IPS-NIHi7 (cell line): ENCODE measurements around the gene ARHGEF16.

ENCODE experiments used
- DNase-seq: peaks from one replicate; pipeline ENCODE4 v3.0.0; 2012; ENCODE audit warnings: mixed read lengths; ENCODE audit errors: extremely low spot score

Gene ARHGEF16

GRCh38 chr1:3501856-3502640, 47.6 kb downstream of the ARHGEF16 start:
- DNase-seq: peak; percentile 92

DNA sequence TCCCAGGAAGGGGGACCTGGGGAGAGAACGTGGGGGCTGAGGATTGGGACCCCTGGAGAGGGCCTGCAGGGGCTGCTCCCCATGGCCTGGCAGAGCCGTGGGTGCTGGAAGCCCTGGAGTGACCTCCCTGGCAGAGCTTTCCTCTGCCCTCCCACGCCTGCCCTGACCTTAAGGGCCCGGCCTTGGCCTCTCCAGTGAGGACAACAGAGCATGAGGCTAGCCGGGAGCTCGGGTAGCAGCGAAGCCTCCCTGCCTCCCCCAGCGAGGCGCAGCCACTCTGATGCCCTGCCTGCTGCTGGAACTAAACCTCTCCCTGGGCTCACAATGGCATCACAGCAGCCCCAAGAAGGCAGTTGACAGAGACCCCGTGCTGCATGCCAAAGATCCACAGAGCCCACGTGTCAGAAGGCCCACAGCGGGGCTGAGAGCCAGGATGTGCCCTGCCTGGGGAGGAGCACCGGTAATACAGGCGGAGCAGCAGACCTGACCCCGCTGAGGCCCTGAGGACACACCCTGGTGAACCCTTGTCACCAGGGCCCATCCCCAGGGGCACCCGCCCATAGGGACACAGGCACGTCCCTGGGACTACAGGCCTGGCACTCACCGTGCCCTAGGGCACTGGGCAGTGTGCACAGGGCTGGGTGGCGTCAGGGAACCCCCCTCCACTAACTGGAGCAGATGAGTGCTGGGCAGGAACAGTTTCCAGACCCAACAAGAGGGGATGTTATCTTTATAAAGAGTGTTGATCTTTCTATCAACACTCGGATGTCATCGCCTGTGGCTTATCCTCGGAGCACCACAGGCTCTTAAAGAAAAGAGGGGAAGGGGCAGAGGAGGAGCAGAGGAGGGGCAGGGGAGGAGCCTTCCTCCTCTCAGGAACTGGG, 48.4 kb downstream of the ARHGEF16 start:
- DNase-seq: no peak

DNA sequence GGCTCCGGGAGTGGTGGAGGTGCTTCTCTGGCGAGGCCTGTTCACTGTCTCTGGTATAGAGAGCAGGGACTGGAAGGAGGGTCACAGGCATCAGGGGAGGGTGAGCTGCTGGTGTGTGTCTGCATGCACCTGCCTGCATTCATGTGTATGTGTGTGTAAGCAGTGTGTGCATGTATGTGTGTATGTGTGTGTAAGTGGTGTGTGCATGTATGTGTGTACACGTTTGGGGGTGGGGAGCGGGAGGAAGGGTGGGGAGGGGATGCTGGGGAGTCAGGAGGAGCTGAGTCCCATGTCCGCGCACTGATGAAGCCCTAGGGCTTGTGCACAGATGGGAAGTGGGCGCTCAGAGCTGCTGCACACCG, 49.0 kb downstream of the ARHGEF16 start:
- no peak for DNase-seq

GRCh38 chr1:3504151-3504821, 49.8 kb downstream of the ARHGEF16 start:
- no peak for DNase-seq

- no peak for DNase-seq
Observed at GRCh38 chr1:3504822-3505153, 50.3 kb downstream of the ARHGEF16 start.

- DNase-seq: no peak
Observed at GRCh38 chr1:3505161-3505560, 50.7 kb downstream of the ARHGEF16 start.

DNA sequence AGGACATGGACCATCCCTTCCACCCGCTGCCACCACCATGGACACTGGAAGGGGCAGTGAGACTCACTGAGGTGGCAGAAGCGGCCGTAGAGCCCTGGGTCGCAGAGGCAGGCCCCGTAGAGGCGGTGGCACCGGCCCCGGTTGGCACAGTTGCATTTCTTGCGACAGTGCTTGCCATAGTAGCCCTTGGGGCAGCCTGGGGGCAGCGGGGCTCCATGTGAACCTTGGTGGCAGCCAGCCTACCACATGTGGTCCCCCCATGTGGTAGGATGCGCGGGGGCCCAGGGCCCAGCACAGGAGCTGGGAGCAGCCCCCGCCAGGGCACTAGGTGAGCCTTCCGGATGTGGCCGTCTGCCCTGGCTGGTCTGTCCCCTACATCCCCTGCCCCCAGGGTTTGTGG, 51.6 kb downstream of the ARHGEF16 start:
- DNase-seq: no peak

- no peak for DNase-seq
Observed at GRCh38 chr1:3506943-3507342, 52.5 kb downstream of the ARHGEF16 start.

DNA sequence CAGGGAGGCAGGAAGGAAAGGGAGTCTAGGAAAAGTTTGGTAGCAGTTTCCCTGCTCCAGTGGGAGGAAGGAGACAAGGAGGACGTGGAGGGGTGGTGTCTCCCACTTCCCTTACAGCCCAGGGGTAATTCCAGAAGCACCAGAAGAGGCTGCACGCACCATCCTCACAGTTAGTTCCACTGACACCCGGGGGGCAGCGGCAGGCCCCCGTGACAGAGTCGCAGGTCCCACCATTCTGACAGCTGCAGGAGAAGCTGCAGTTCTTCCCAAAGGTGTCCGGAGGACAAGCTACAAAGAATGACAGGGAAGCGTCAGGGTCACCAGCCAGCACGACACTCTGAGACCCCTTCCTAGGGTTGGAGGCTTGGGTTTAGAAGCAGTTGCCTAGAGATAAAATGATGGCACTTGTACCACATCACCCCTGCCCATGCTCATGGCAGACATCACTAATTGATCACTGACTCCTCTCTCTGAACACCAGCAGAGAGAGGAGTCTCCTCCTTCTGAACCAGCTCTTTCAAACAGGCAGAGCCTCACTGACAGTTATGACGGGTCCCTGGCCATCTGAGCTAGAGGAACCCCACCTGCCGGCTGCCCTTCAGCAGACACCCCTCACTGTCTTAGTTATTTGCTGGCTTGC, 53.3 kb downstream of the ARHGEF16 start:
- no peak for DNase-seq

GRCh38 chr1:3508757-3509415, 54.4 kb downstream of the ARHGEF16 start:
- DNase-seq: no peak

GRCh38 chr1:3509721-3510120, 55.3 kb downstream of the ARHGEF16 start:
- no peak for DNase-seq

GRCh38 chr1:3510136-3510955, 55.9 kb downstream of the ARHGEF16 start:
- no peak for DNase-seq

DNA sequence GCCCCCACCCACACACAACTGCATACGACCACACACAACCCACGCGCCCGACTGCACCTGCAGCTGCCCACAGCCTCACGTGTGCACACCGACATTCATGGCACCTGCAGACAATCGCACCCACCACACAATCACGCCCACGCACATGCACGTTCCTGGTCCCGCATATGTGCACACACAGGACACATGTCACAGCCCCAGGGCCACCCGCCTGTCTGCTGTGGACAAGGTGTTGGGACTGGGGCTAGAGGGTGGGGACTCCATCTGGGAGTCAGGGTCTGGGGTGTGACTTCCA, 56.4 kb downstream of the ARHGEF16 start:
- DNase-seq: no peak

GRCh38 chr1:3511306-3511705, 56.8 kb downstream of the ARHGEF16 start:
- no peak for DNase-seq

DNA sequence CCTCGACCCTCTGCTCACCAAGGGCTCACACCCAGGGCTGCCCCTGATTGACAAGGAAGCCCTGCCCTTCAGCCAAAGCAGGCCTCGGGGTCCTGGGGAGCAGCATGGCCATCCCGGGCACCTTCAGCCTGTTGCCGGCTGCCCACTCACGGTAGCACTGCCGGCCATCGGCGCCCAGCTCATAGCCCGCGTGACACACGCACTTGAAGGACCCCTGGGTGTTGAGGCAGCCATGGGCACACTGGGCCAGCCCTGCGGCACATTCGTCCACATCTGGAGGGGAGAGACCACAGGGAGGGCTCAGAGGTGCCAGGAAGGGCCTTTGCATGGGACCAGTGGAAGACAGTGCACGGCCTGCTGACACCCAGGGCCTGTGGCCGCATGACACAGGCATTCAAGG, 57.4 kb downstream of the ARHGEF16 start:
- DNase-seq: no peak

DNA sequence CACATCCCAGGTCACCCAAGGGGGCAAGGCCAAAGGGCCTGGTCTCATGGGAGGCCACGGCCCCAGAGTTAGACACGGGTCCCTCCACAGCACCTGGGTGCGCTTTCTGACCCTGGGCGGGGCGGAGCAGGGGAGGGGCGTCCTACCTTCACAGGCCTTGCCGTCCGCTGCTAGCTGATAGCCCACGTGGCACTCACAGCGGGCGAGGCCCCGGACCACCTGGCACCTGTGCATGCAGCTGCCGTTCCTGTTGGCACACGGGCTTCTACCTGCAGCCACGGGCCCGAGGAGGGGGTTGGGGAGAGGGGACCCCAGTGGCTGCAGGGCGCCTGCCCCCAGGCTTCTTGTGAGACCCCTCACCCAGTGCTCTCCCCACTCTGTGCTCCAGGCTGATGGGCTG, 59.9 kb downstream of the ARHGEF16 start:
- no peak for DNase-seq

DNA sequence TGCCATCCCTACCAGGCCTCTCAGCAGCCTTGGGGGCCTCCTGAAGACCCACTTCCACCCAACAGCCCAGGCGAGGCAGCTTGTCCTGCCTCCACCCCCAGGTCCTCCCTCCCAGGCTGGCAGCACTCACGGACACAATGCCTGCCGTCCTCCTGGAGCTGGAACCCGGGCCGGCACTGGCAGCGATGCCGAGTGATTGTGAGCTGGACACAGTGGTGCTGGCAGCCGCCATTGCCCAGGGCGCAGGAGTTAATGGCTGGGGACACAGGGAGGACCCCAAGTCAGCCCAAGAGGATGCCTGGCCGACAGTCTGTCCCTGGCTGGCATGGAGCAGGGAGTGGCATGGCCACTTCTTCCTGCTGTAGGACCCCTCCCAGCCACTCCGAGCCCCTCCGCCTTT, 60.8 kb downstream of the ARHGEF16 start:
- DNase-seq: no peak

GRCh38 chr1:3515774-3516480, 61.5 kb downstream of the ARHGEF16 start:
- DNase-seq: no peak

DNA sequence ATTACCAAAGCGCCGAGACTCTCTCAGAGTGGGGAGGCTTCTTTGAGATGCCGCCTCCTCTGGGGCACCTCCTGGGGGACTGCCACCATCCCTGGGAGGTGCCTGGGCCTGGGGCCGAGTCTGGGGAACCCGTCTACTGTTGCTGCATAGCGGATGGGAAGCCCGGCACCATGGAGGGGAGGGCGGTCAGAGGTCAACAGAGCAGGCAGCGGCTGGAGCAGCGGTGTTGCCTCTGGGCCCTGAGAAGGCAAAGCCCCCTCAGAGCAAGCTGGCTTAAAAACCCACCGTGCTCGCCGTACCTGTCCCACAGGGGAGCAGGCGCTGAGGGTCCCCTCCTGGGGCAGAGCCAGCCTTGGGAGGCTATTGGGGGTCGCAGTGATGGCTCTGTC, 62.0 kb downstream of the ARHGEF16 start:
- DNase-seq: no peak

GRCh38 chr1:3516911-3517675, 62.6 kb downstream of the ARHGEF16 start:
- DNase-seq: no peak
